HepG2 (cell line): Measurements from ENCODE around the gene HSPA1B.

ENCODE experiments used
- JUN ChIP-seq: sonication (generic); formaldehyde crosslinking; IDR thresholded peaks from 2 replicates; pipeline ENCODE4 v1.4.0; 2020; ENCODE audit warnings: mild to moderate bottlenecking, missing genetic modification reagents
- SETDB1 ChIP-seq: sonication (generic); formaldehyde crosslinking; IDR thresholded peaks from 2 replicates; pipeline ENCODE4 v1.5.1; 2020; ENCODE audit warnings: missing genetic modification reagents, mild to moderate bottlenecking, borderline replicate concordance
- SUZ12 ChIP-seq: fragments of 150-350 bp; IDR thresholded peaks from 2 replicates; pipeline ENCODE4 v1.6.1; 2014; ENCODE audit warnings: low read depth, low read length
- TCF12 ChIP-seq, 2 experiments: fragments of 450-650 bp in 1 of 2; sonication (generic) in 1 of 2; formaldehyde crosslinking in 1 of 2; IDR thresholded peaks; 2 replicates each; pipeline versions ENCODE4 v1.6.1 to v1.8.0; 2017 to 2022; ENCODE audit warnings: antibody characterized with exemption in 1 of 2, mild to moderate bottlenecking in 1 of 2, missing genetic modification reagents in 1 of 2, moderate library complexity in 1 of 2
- ZNF274 ChIP-seq: sonication (generic); formaldehyde crosslinking; IDR thresholded peaks from 2 replicates; pipeline ENCODE4 v1.5.1; 2020; ENCODE audit warnings: mild to moderate bottlenecking, missing genetic modification reagents
- TF ChIP-seq, protein P1 (sequence below): sonication (generic); formaldehyde crosslinking; IDR thresholded peaks from 2 replicates; pipeline ENCODE4 v1.4.0; 2020; ENCODE audit warnings: mild to moderate bottlenecking, missing genetic modification reagents
- TF ChIP-seq, protein P2 (sequence below): sonication (generic); IDR thresholded peaks from 2 replicates; pipeline ENCODE4 v1.6.1; 2016; ENCODE audit warnings: low read depth, borderline replicate concordance
- TF ChIP-seq, protein P3 (sequence below): sonication (generic); formaldehyde crosslinking; IDR thresholded peaks from 2 replicates; pipeline ENCODE4 v1.5.0; 2020; ENCODE audit warnings: mild to moderate bottlenecking, missing genetic modification reagents, moderate library complexity

DNA sequence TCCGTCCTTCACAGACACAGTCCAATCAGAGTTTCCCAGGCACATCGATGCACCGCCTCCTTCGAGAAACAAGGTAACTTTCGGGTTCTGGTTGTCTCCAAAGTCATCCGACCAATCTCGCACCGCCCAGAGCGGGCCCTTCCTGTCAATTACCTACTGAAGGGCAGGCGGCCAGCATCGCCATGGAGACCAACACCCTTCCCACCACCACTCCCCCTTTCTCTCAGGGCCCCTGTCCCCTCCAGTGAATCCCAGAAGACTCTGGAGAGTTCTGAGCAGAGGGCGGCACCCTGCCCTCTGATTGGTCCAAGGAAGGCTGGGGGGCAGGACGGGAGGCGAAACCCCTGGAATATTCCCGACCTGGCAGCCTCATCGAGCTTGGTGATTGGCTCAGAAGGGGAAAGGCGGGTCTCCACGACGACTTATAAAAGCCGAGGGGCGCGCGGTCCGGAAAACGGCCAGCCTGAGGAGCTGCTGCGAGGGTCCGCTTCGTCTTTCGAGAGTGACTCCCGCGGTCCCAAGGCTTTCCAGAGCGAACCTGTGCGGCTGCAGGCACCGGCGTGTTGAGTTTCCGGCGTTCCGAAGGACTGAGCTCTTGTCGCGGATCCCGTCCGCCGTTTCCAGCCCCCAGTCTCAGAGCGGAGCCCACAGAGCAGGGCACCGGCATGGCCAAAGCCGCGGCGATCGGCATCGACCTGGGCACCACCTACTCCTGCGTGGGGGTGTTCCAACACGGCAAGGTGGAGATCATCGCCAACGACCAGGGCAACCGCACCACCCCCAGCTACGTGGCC lies at the start of gene HSPA1B:
- TF ChIP-seq, protein P1, sequence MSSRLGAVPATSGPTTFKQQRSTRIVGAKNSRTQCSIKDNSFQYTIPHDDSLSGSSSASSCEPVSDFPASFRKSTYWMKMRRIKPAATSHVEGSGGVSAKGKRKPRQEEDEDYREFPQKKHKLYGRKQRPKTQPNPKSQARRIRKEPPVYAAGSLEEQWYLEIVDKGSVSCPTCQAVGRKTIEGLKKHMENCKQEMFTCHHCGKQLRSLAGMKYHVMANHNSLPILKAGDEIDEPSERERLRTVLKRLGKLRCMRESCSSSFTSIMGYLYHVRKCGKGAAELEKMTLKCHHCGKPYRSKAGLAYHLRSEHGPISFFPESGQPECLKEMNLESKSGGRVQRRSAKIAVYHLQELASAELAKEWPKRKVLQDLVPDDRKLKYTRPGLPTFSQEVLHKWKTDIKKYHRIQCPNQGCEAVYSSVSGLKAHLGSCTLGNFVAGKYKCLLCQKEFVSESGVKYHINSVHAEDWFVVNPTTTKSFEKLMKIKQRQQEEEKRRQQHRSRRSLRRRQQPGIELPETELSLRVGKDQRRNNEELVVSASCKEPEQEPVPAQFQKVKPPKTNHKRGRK (CRISPR knock-in tag): no peak
- TF ChIP-seq, protein P2, sequence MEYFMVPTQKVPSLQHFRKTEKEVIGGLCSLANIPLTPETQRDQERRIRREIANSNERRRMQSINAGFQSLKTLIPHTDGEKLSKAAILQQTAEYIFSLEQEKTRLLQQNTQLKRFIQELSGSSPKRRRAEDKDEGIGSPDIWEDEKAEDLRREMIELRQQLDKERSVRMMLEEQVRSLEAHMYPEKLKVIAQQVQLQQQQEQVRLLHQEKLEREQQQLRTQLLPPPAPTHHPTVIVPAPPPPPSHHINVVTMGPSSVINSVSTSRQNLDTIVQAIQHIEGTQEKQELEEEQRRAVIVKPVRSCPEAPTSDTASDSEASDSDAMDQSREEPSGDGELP: 0 out of 2 replicates have a peak, but pooled peaks have one; percentile 38
- no peak for TF ChIP-seq JUN (CRISPR knock-in tag)
- TF ChIP-seq, protein P3, sequence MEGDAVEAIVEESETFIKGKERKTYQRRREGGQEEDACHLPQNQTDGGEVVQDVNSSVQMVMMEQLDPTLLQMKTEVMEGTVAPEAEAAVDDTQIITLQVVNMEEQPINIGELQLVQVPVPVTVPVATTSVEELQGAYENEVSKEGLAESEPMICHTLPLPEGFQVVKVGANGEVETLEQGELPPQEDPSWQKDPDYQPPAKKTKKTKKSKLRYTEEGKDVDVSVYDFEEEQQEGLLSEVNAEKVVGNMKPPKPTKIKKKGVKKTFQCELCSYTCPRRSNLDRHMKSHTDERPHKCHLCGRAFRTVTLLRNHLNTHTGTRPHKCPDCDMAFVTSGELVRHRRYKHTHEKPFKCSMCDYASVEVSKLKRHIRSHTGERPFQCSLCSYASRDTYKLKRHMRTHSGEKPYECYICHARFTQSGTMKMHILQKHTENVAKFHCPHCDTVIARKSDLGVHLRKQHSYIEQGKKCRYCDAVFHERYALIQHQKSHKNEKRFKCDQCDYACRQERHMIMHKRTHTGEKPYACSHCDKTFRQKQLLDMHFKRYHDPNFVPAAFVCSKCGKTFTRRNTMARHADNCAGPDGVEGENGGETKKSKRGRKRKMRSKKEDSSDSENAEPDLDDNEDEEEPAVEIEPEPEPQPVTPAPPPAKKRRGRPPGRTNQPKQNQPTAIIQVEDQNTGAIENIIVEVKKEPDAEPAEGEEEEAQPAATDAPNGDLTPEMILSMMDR (CRISPR knock-in tag): peak; percentile 29
- no peak for TF ChIP-seq SUZ12
- TF ChIP-seq ZNF274 (CRISPR knock-in tag): no peak; the same call in 1 of the 2 replicates
- TF ChIP-seq SETDB1: no peak
- TF ChIP-seq TCF12 (IDR thresholded peaks at IDR 0.05): no peak
- TF ChIP-seq TCF12 (CRISPR knock-in tag; IDR thresholded peaks at IDR 0.05): no peak
